SU-DHL-6 (cell line): ENCODE measurements around the gene GRID1.

Experiments
- H2AFZ ChIP-seq: fragments of 200-600 bp; sonication (generic); 2 replicates; pipeline ENCODE4 v1.6.1; 2014; ENCODE audit warnings: low read depth, mild to moderate bottlenecking, moderate library complexity, mixed read lengths, antibody characterized with exemption, low read length; ENCODE audit not compliant: severe bottlenecking
- H3F3A ChIP-seq: fragments of 200-600 bp; shearing (Covaris generic); 2 replicates; pipeline ENCODE4 v1.6.0; 2016; ENCODE audit warnings: antibody characterized with exemption, mild to moderate bottlenecking; ENCODE audit not compliant: insufficient read depth
- H3K27ac ChIP-seq: fragments of 200-600 bp; sonication (generic); 2 replicates; pipeline ENCODE4 v1.5.1; 2016; ENCODE audit warnings: low read depth, mild to moderate bottlenecking, low read length, moderate library complexity, mixed read lengths
- H3K27me3 ChIP-seq: fragments of 200-600 bp; sonication (generic), shearing (Covaris generic); 2 replicates; pipeline ENCODE4 v1.6.0; 2014; ENCODE audit warnings: mild to moderate bottlenecking, low read length
- H3K36me3 ChIP-seq: fragments of 200-600 bp; sonication (generic); 2 replicates; pipeline ENCODE4 v1.6.1; 2014; ENCODE audit warnings: mild to moderate bottlenecking, low read length, mixed read lengths
- H3K4me2 ChIP-seq: fragments of 300-600, 200-600 bp; shearing (Covaris generic), sonication (generic); 2 replicates; pipeline ENCODE4 v1.6.0; 2014; ENCODE audit warnings: low read length, low read depth, mild to moderate bottlenecking; ENCODE audit not compliant: poor library complexity, severe bottlenecking
- H3K4me3 ChIP-seq: fragments of 200-600 bp; sonication (generic); 2 replicates; pipeline ENCODE4 v1.5.1; 2014; ENCODE audit warnings: antibody characterized with exemption, low read length, mild to moderate bottlenecking, mixed read lengths; ENCODE audit not compliant: insufficient read depth, poor library complexity, severe bottlenecking
- H3K79me2 ChIP-seq: fragments of 200-600 bp; sonication (generic); 2 replicates; pipeline ENCODE4 v1.6.1; 2014; ENCODE audit warnings: mild to moderate bottlenecking, low read length, moderate library complexity; ENCODE audit not compliant: insufficient read depth
- H3K9ac ChIP-seq: fragments of 200-600 bp; sonication (generic); 2 replicates; pipeline ENCODE4 v1.7.0; 2014; ENCODE audit warnings: mild to moderate bottlenecking, low read length
- H3K9me2 ChIP-seq: fragments of 200-600 bp; sonication (generic); replicated peaks from 2 replicates; pipeline ENCODE4 v1.6.1; 2014; ENCODE audit warnings: low read length; ENCODE audit not compliant: insufficient read depth
- H3K9me3 ChIP-seq: fragments of 200-600 bp; sonication (generic); 2 replicates; pipeline ENCODE4 v1.6.1; 2014; ENCODE audit warnings: low read length, mixed read lengths; ENCODE audit not compliant: insufficient read depth
- H4K20me1 ChIP-seq: fragments of 200-600 bp; sonication (generic); 2 replicates; pipeline ENCODE4 v1.6.1; 2014; ENCODE audit warnings: low read depth, mild to moderate bottlenecking, antibody characterized with exemption, low read length, moderate library complexity, mixed read lengths
- CTCF ChIP-seq: fragments of 200-600 bp; sonication (generic); IDR thresholded peaks from one replicate; pipeline ENCODE4 v1.5.1; 2017; ENCODE audit warnings: antibody characterized with exemption, mild to moderate bottlenecking, low read length, moderate library complexity; ENCODE audit not compliant: insufficient read depth, poor library complexity, severe bottlenecking
- EZH2phosphoT487 ChIP-seq: fragments of 200-600 bp; sonication (generic), shearing (Covaris generic); conservative IDR thresholded peaks from 2 replicates; pipeline ENCODE4 v1.6.1; 2018; ENCODE audit warnings: mild to moderate bottlenecking, antibody characterized with exemption, low read length, moderate library complexity, mixed read lengths

GRID1 gene

GRCh38 chr10:86385806-86386205 is 19.2 kb upstream of the GRID1 start:
- H3K9ac ChIP-seq = no peak overlapping the region
- H3K36me3 ChIP-seq = no peaks in the 10 kb centered on the region; the same call in 1 of the 2 replicates
- H3K27me3 ChIP-seq = no peaks in the 10 kb centered on the region
- no peaks in the 10 kb centered on the region for H3K9me2 ChIP-seq
- H3K4me2 ChIP-seq = no peak overlapping the region
- H3F3A ChIP-seq = peaks cover 18% of the 10 kb centered on the region
- H3K27ac ChIP-seq = no peak overlapping the region
- no peaks in the 10 kb centered on the region for H4K20me1 ChIP-seq
- TF ChIP-seq EZH2phosphoT487 = no peak
- TF ChIP-seq CTCF = no peak
- H3K79me2 ChIP-seq = no peaks in the 10 kb centered on the region
- H3K4me3 ChIP-seq = no peak overlapping the region
- no peaks in the 10 kb centered on the region for H3K9me3 ChIP-seq
- H2AFZ ChIP-seq = no peak overlapping the region

GRCh38 chr10:86377797-86378146 is 11.2 kb upstream of the GRID1 start:
- Histone ChIP-seq H3K27me3 (no peaks in the 10 kb centered on the region), H3K27ac (no peak overlapping the region), H3K36me3 (peaks cover 2% of the 10 kb centered on the region; the same call in 1 of the 2 replicates), H3K9me3 (no peaks in the 10 kb centered on the region), H2AFZ (peak overlapping the region; percentile 35), H3K4me3 (no peak overlapping the region), H3K4me2 (peak overlapping the region; percentile 20), H3K9me2 (no peaks in the 10 kb centered on the region), H3K79me2 (no peaks in the 10 kb centered on the region), H3F3A (no peaks in the 10 kb centered on the region), H3K9ac (0 out of 2 replicates have a peak overlapping the region, but pooled peaks have one; percentile 1), H4K20me1 (no peaks in the 10 kb centered on the region)
- no peak for TF ChIP-seq EZH2phosphoT487

GRCh38 chr10:86376852-86377796 is 10.5 kb upstream of the GRID1 start:
- Histone ChIP-seq H3K9ac (0 out of 2 replicates have a peak overlapping the region, but pooled peaks have one; percentile 1), H3F3A (no peaks in the 10 kb centered on the region), H3K27ac (no peak overlapping the region), H3K36me3 (peaks cover 2% of the 10 kb centered on the region; the same call in 1 of the 2 replicates), H3K27me3 (no peaks in the 10 kb centered on the region), H4K20me1 (no peaks in the 10 kb centered on the region), H3K4me3 (no peak overlapping the region), H3K9me2 (no peaks in the 10 kb centered on the region), H3K79me2 (no peaks in the 10 kb centered on the region), H3K4me2 (peak overlapping the region; percentile 23), H2AFZ (peak overlapping the region; percentile 35), H3K9me3 (no peaks in the 10 kb centered on the region)
- TF ChIP-seq EZH2phosphoT487 = no peak
- peak; percentile 85 for TF ChIP-seq CTCF

GRCh38 chr10:86376403-86376802 is 9.8 kb upstream of the GRID1 start:
- no peak overlapping the region for H2AFZ ChIP-seq
- no peaks in the 10 kb centered on the region for H3F3A ChIP-seq
- H3K9me3 ChIP-seq = no peaks in the 10 kb centered on the region
- no peaks in the 10 kb centered on the region for H3K27me3 ChIP-seq
- TF ChIP-seq CTCF (no peak), EZH2phosphoT487 (no peak)
- H4K20me1 ChIP-seq = no peaks in the 10 kb centered on the region
- no peak overlapping the region for H3K4me2 ChIP-seq
- H3K9ac ChIP-seq = no peak overlapping the region
- H3K9me2 ChIP-seq = no peaks in the 10 kb centered on the region
- H3K36me3 ChIP-seq = peaks cover 2% of the 10 kb centered on the region; the same call in 1 of the 2 replicates
- no peak overlapping the region for H3K27ac ChIP-seq
- H3K79me2 ChIP-seq = no peaks in the 10 kb centered on the region
- H3K4me3 ChIP-seq = no peak overlapping the region
